HepG2 (cell line): Measurements from ENCODE around the gene TMEM214. TPM values are rescaled to one million over a fixed set of nuclear protein-coding genes. Genes with fewer than 3 reads are reported as not detected.

Source experiments
- ATF7 ChIP-seq, 2 experiments: fragments of 450-650 bp in 1 of 2; sonication (generic) in 1 of 2; formaldehyde crosslinking in 1 of 2; IDR thresholded peaks; 2 replicates each; pipeline versions ENCODE4 v1.4.0 to v1.6.1; 2016 to 2020; ENCODE audit warnings: antibody characterized with exemption in 1 of 2, mild to moderate bottlenecking in 1 of 2, missing genetic modification reagents in 1 of 2
- CHD4 ChIP-seq: fragments of 200-600 bp; sonication (generic); IDR thresholded peaks from 2 replicates; pipeline ENCODE4 v1.7.0; 2017; ENCODE audit warnings: mild to moderate bottlenecking, low read length, borderline replicate concordance
- ESRRA ChIP-seq: sonication (generic); formaldehyde crosslinking; IDR thresholded peaks from 2 replicates; pipeline ENCODE4 v1.5.1; 2020; ENCODE audit warnings: mild to moderate bottlenecking, low read depth, missing genetic modification reagents
- KDM5A ChIP-seq: fragments of 200-600 bp; sonication (generic); IDR thresholded peaks from 2 replicates; pipeline ENCODE4 v1.7.0; 2018; ENCODE audit warnings: antibody characterized with exemption, mild to moderate bottlenecking, low read length, borderline replicate concordance
- POGK ChIP-seq: sonication (generic); formaldehyde crosslinking; conservative IDR thresholded peaks from 2 replicates; pipeline ENCODE4 v1.8.0; 2022; ENCODE audit warnings: mild to moderate bottlenecking, moderate library complexity, missing genetic modification reagents
- SIX4 ChIP-seq: sonication (generic); formaldehyde crosslinking; IDR thresholded peaks from 2 replicates; pipeline ENCODE4 v1.4.0; 2020; ENCODE audit warnings: missing genetic modification reagents
- SNAPC5 ChIP-seq: sonication (generic); formaldehyde crosslinking; IDR thresholded peaks from 2 replicates; pipeline ENCODE4 v1.8.1; 2023; ENCODE audit warnings: mild to moderate bottlenecking, missing genetic modification reagents, borderline replicate concordance
- TFDP2 ChIP-seq: sonication (generic); formaldehyde crosslinking; IDR thresholded peaks from 2 replicates; pipeline ENCODE4 v1.4.0; 2020; ENCODE audit warnings: missing genetic modification reagents
- TRAFD1 ChIP-seq: sonication (generic); formaldehyde crosslinking; IDR thresholded peaks from 2 replicates; pipeline ENCODE4 v1.5.1; 2020; ENCODE audit warnings: missing genetic modification reagents, mild to moderate bottlenecking, borderline replicate concordance
- WIZ ChIP-seq: sonication (generic); formaldehyde crosslinking; IDR thresholded peaks from 2 replicates; pipeline ENCODE4 v1.5.1; 2020; ENCODE audit warnings: mild to moderate bottlenecking, missing genetic modification reagents
- ZBTB1 ChIP-seq: sonication (generic); formaldehyde crosslinking; IDR thresholded peaks from 2 replicates; pipeline ENCODE4 v1.4.0; 2020; ENCODE audit warnings: missing genetic modification reagents, borderline replicate concordance
- ZFP41 ChIP-seq: sonication (generic); formaldehyde crosslinking; IDR thresholded peaks from 2 replicates; pipeline ENCODE4 v1.4.0; 2020; ENCODE audit warnings: mild to moderate bottlenecking, missing genetic modification reagents, borderline replicate concordance
- ZIK1 ChIP-seq: sonication (generic); formaldehyde crosslinking; IDR thresholded peaks from 2 replicates; pipeline ENCODE4 v1.5.0; 2020; ENCODE audit warnings: mild to moderate bottlenecking, low read depth, missing genetic modification reagents, borderline replicate concordance
- ZNF746 ChIP-seq: sonication (generic); formaldehyde crosslinking; IDR thresholded peaks from 2 replicates; pipeline ENCODE4 v1.8.0; 2022; ENCODE audit warnings: mild to moderate bottlenecking, missing genetic modification reagents
- ZNF775 ChIP-seq: sonication (generic); formaldehyde crosslinking; IDR thresholded peaks from 2 replicates; pipeline ENCODE4 v1.4.0; 2020; ENCODE audit warnings: missing genetic modification reagents, mild to moderate bottlenecking, moderate library complexity, borderline replicate concordance
- ZNF776 ChIP-seq: sonication (generic); formaldehyde crosslinking; IDR thresholded peaks from 2 replicates; pipeline ENCODE4 v1.4.0; 2020; ENCODE audit warnings: mild to moderate bottlenecking, missing genetic modification reagents
- ZNF792 ChIP-seq: IDR thresholded peaks from 2 replicates; pipeline ENCODE4 v1.6.1; 2016
- polyA plus RNA-seq, 8 experiments: library from polyadenylated mRNA; depleted of rRNA in 3 of 8; stranded (reverse) in 7 of 8; unstranded in 1 of 8; fragments of >200 nt; fragmentation: Illumina TruSeq in 4 of 8; extraction: Trizol in 4 of 8; gene quantifications; 2 replicates each; pipeline versions ENCODE4 v1.2.1 to v1.2.3, GENCODE V29; 2011 to 2016; ENCODE audit warnings: low read depth in 4 of 8, missing spikeins in 1 of 8, mixed read lengths in 1 of 8; ENCODE audit not compliant: insufficient read depth in 1 of 8
- total RNA-seq, 5 experiments: library from RNA; depleted of rRNA; stranded (reverse); fragments of >200 nt; fragmentation: Illumina TruSeq; extraction: Trizol; gene quantifications; 2 replicates each; pipeline ENCODE4 v1.2.3, GENCODE V29; 2016; ENCODE audit warnings: low read depth in 1 of 5
- TF ChIP-seq, protein P1 (sequence below): IDR thresholded peaks from 2 replicates; pipeline ENCODE4 v1.6.1; 2016; ENCODE audit warnings: missing compliant biosample characterization, missing genetic modification reagents, borderline replicate concordance
- TF ChIP-seq, protein P2 (sequence below): fragments of 450-650 bp; IDR thresholded peaks from 2 replicates; pipeline ENCODE4 v1.6.1; 2016

The TMEM214 gene
- total and polyA plus RNA-seq, 2 of the 13 experiments (the other 11 are each of a cell fraction or from before 2014, with no cell fraction given): 58.3 to 132 TPM

DNA sequence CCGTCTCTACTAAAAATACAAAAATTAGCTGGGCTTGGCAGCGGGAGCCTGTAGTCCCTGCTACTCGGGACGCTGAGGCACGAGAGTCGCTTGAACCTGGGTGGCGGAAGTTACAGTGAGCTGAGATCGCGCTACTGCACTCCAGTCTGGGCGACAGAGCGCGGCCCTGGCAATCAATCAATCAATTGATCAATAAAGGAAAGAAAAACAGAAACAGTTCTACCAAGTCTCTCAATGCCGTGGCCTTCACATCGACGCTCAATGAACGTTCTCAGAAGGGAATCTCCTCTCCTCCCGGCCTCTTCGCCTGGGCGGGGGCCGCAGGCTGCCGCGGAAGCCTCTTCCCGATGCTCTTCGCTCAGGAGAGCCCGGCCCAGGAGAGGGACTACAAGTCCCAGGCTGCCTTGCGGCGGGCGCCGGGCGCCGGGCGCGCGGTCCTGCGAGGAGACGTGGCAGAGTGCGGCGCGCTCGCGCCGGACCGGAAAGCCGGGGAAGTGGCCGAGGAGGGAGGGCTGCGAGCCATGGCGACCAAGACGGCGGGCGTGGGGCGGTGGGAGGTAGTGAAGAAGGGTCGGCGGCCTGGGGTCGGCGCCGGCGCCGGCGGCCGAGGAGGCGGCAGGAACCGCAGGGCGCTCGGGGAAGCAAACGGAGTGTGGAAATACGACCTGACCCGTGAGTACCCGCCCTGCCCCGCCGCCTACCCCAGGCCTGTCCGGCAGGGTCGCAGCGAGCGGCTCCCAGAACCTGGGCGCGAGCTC is at the start of gene TMEM214 (continued):
- TF ChIP-seq ZNF746 (CRISPR knock-in tag): no peak
- TF ChIP-seq KDM5A: peak; percentile 72; the same call in 1 of the 2 replicates
- peak; percentile 82; the same call in 1 of the 2 replicates for TF ChIP-seq ZIK1 (CRISPR knock-in tag)
- TF ChIP-seq ZBTB1 (CRISPR knock-in tag): no peak
- peak; percentile 92 for TF ChIP-seq TFDP2
- no peak for TF ChIP-seq ZNF776
- peak; percentile 17; the same call in 1 of the 2 replicates for TF ChIP-seq ESRRA (CRISPR knock-in tag)
- TF ChIP-seq TRAFD1 (CRISPR knock-in tag): no peak
- 0 out of 2 replicates have a peak, but pooled peaks have one; percentile 23 for TF ChIP-seq ZNF775 (CRISPR knock-in tag)
- TF ChIP-seq ZFP41 (CRISPR knock-in tag): no peak
- TF ChIP-seq SNAPC5 (CRISPR knock-in tag): no peak
- TF ChIP-seq SIX4: no peak
- TF ChIP-seq, protein P1, sequence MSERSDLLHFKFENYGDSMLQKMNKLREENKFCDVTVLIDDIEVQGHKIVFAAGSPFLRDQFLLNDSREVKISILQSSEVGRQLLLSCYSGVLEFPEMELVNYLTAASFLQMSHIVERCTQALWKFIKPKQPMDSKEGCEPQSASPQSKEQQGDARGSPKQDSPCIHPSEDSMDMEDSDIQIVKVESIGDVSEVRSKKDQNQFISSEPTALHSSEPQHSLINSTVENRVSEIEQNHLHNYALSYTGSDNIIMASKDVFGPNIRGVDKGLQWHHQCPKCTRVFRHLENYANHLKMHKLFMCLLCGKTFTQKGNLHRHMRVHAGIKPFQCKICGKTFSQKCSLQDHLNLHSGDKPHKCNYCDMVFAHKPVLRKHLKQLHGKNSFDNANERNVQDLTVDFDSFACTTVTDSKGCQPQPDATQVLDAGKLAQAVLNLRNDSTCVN (CRISPR knock-in tag): peak; percentile 47; the same call in 1 of the 2 replicates
- TF ChIP-seq CHD4: peak; percentile 67; the same call in 1 of the 2 replicates
- TF ChIP-seq ATF7 (IDR thresholded peaks at IDR 0.05): no peak
- no peak for TF ChIP-seq ATF7 (CRISPR knock-in tag; IDR thresholded peaks at IDR 0.05)
- TF ChIP-seq, protein P2, sequence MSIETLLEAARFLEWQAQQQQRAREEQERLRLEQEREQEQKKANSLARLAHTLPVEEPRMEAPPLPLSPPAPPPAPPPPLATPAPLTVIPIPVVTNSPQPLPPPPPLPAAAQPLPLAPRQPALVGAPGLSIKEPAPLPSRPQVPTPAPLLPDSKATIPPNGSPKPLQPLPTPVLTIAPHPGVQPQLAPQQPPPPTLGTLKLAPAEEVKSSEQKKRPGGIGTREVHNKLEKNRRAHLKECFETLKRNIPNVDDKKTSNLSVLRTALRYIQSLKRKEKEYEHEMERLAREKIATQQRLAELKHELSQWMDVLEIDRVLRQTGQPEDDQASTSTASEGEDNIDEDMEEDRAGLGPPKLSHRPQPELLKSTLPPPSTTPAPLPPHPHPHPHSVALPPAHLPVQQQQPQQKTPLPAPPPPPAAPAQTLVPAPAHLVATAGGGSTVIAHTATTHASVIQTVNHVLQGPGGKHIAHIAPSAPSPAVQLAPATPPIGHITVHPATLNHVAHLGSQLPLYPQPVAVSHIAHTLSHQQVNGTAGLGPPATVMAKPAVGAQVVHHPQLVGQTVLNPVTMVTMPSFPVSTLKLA: 0 out of 2 replicates have a peak, but pooled peaks have one; percentile 14
- peak; percentile 70 for TF ChIP-seq POGK (CRISPR knock-in tag)
- peak; percentile 73; the same call in 1 of the 2 replicates for TF ChIP-seq WIZ (CRISPR knock-in tag)
- TF ChIP-seq ZNF792 (CRISPR knock-in tag): peak; percentile 63; the same call in 1 of the 2 replicates
